Endothelial cell of umbilical vein (primary cell): ENCODE measurements around the gene DMAC1. TPM values are rescaled to one million over a fixed set of nuclear protein-coding genes. Genes with fewer than 3 reads are reported as not detected.

Experiments used
- BruUV-seq: library from RNA; stranded (reverse); fragments of 400-500 nt; replicated peaks from 2 replicates; lab custom pipeline; 2021; lab: Mats Ljungman, UMichigan
- CTCF ChIA-PET: fragments of 300-600, 350-600 bp; sonication (Branson Sonifier 250); formaldehyde crosslinking; loops from one replicate; lab custom pipeline; 2021; ENCODE audit warnings: antibody characterized with exemption, inconsistent platforms; lab: Charles Lee
- POLR2A ChIA-PET: fragments of 300-600, 350-600 bp; sonication (Branson Sonifier 250); formaldehyde crosslinking; loops from one replicate; lab custom pipeline; 2021; ENCODE audit warnings: antibody characterized with exemption, inconsistent platforms; lab: Charles Lee
- DNase-seq: peaks from one replicate; pipeline ENCODE4 v3.0.0-alpha.2; 2011; ENCODE audit warnings: low read depth, low spot score
- FAIRE-seq: peaks from 2 replicates; lab custom pipeline; 2011; peaks lifted over from hg19 to GRCh38; lab: Jason Lieb, UNC
- H2AFZ ChIP-seq: 2 replicates; pipeline ENCODE4 v1.6.0; 2012; ENCODE audit warnings: low read depth, low read length, control low read depth, inconsistent platforms
- H3K27ac ChIP-seq: 2 replicates; pipeline ENCODE4 v1.5.1; 2011; ENCODE audit warnings: low read depth, mild to moderate bottlenecking, control low read depth, low read length, moderate library complexity; ENCODE audit not compliant: insufficient read depth
- H3K27me3 ChIP-seq, 2 experiments: 2 replicates each; pipeline versions ENCODE4 v1.6.0 to v1.6.1; 2011; ENCODE audit warnings: low read length in 2 of 2, mixed read lengths in 1 of 2; ENCODE audit not compliant: control insufficient read depth in 2 of 2, insufficient read depth in 2 of 2
- H3K36me3 ChIP-seq, 2 experiments: 2 replicates in 1 of 2; 3 replicates in 1 of 2; pipeline ENCODE4 v1.5.1; 2011; ENCODE audit warnings: low read length in 2 of 2, mild to moderate bottlenecking in 1 of 2, moderate library complexity in 1 of 2; ENCODE audit not compliant: control insufficient read depth in 2 of 2, insufficient read depth in 2 of 2; ENCODE audit errors: extremely low read depth in 1 of 2
- H3K4me1 ChIP-seq: 3 replicates; pipeline ENCODE4 v1.5.1; 2011; ENCODE audit warnings: mild to moderate bottlenecking, low read length; ENCODE audit not compliant: control insufficient read depth, insufficient read depth; ENCODE audit errors: extremely low read depth
- H3K4me2 ChIP-seq: 2 replicates; pipeline ENCODE4 v1.6.1; 2011; ENCODE audit warnings: low read length, control low read depth, mixed read lengths; ENCODE audit not compliant: insufficient read depth
- H3K4me3 ChIP-seq, 3 experiments: fragments of 200-600 bp in 1 of 3; sonication (generic), shearing (Covaris generic) in 1 of 3; replicated peaks in 1 of 3; 2 replicates each; pipeline ENCODE4 v1.5.1; 2011 to 2016; ENCODE audit warnings: control low read depth in 3 of 3, low read length in 3 of 3, mild to moderate bottlenecking in 2 of 3, inconsistent platforms in 1 of 3, low read depth in 1 of 3, moderate library complexity in 1 of 3; ENCODE audit not compliant: insufficient read depth in 1 of 3
- H3K79me2 ChIP-seq: 2 replicates; pipeline ENCODE4 v1.6.0; 2012; ENCODE audit warnings: low read length, inconsistent platforms; ENCODE audit not compliant: control insufficient read depth, insufficient read depth
- H3K9ac ChIP-seq: replicated peaks from 2 replicates; pipeline ENCODE3; 2011; ENCODE audit warnings: low read length, control low read depth; ENCODE audit not compliant: insufficient read depth; ENCODE audit errors: extremely low read depth
- H3K9me1 ChIP-seq: replicated peaks from 3 replicates; pipeline ENCODE4 v1.6.0; 2011; ENCODE audit warnings: mild to moderate bottlenecking, low read length; ENCODE audit not compliant: control insufficient read depth, insufficient read depth; ENCODE audit errors: extremely low read depth
- H3K9me3 ChIP-seq: replicated peaks from 2 replicates; pipeline ENCODE4 v1.5.1; 2012; ENCODE audit warnings: low read length, inconsistent platforms; ENCODE audit not compliant: control insufficient read depth, insufficient read depth
- H4K20me1 ChIP-seq: replicated peaks from 2 replicates; pipeline ENCODE3; 2011; ENCODE audit warnings: mild to moderate bottlenecking, low read length; ENCODE audit not compliant: control insufficient read depth, insufficient read depth; ENCODE audit errors: extremely low read depth
- EZH2 ChIP-seq: IDR thresholded peaks from 2 replicates; pipeline ENCODE4 v1.6.1; 2012; ENCODE audit warnings: borderline replicate concordance, low read depth, mild to moderate bottlenecking, moderate library complexity, low read length, inconsistent platforms; ENCODE audit not compliant: severe bottlenecking
- FOS ChIP-seq: IDR thresholded peaks from 2 replicates; pipeline ENCODE4 v1.6.1; 2011; ENCODE audit warnings: mild to moderate bottlenecking, low read length, moderate library complexity, borderline replicate concordance; ENCODE audit not compliant: insufficient read depth
- GATA2 ChIP-seq: IDR thresholded peaks from 2 replicates; pipeline ENCODE4 v1.7.0; 2011; ENCODE audit warnings: low read depth, mild to moderate bottlenecking, moderate library complexity, mixed read lengths, low read length; ENCODE audit not compliant: insufficient read length, insufficient read depth
- JUN ChIP-seq: IDR thresholded peaks from 2 replicates; pipeline ENCODE4 v1.6.1; 2011; ENCODE audit warnings: borderline replicate concordance, low read depth; ENCODE audit not compliant: insufficient read length, insufficient read depth
- MYC ChIP-seq: IDR thresholded peaks from one replicate; pipeline ENCODE4 v1.6.1; 2011; ENCODE audit warnings: mild to moderate bottlenecking, low read depth, low read length
- POLR2A ChIP-seq: IDR thresholded peaks from 2 replicates; pipeline ENCODE4 v1.6.1; 2012; ENCODE audit warnings: low read depth, mild to moderate bottlenecking, control low read depth, low read length
- POLR2AphosphoS5 ChIP-seq: IDR thresholded peaks from 2 replicates; pipeline ENCODE4 v1.6.1; 2012; ENCODE audit warnings: low read depth, mild to moderate bottlenecking, control low read depth, low read length, moderate library complexity; ENCODE audit not compliant: insufficient read depth
- dilution Hi-C: fragments of 300-500 bp; cut with MboI; formaldehyde crosslinking; loops from one replicate; pipeline ENCODE4 v1.15.0; 2019; ENCODE audit warnings: low sequenced_read_pairs; ENCODE audit not compliant: extremely low pct_ligation_motif_present
- intact Hi-C: fragments of 100-400 bp; cut with micrococcal nuclease; formaldehyde crosslinking; loops from one replicate; pipeline ENCODE4 v1.10.0; 2022
- polyA plus RNA-seq, 4 experiments: library from polyadenylated mRNA; depleted of rRNA in 3 of 4; stranded (reverse) in 3 of 4; unstranded in 1 of 4; fragments of >200 nt; gene quantifications; 2 replicates each; pipeline versions ENCODE4 v1.2.1 to v1.2.3, GENCODE V29; 2011 to 2012; ENCODE audit warnings: missing spikeins in 1 of 4
- total RNA-seq: library from RNA; stranded (reverse); gene quantifications from 2 replicates; pipeline ENCODE4 v1.2.3, GENCODE V29; 2021
- TF ChIP-seq, protein P1 (sequence below): IDR thresholded peaks from 2 replicates; pipeline ENCODE4 v1.6.1; 2011; ENCODE audit not compliant: insufficient read depth, insufficient read length
- TF ChIP-seq, protein P2 (sequence below), 2 donors: IDR thresholded peaks; 1 replicate in 1 of 2; 2 replicates in 1 of 2; pipeline ENCODE4 v1.5.1; 2011; ENCODE audit warnings: low read length in 2 of 2, mild to moderate bottlenecking in 2 of 2, moderate library complexity in 2 of 2, control low read depth in 1 of 2, inconsistent platforms in 1 of 2, low read depth in 1 of 2; ENCODE audit not compliant: insufficient read depth in 1 of 2; ENCODE audit errors: extremely low read depth in 1 of 2

The DMAC1 gene
- total and polyA plus RNA-seq, 2 donors (not counting 3 experiments of a cell fraction or from before 2014, with no cell fraction given): 15.8 to 44.0 TPM

DNA sequence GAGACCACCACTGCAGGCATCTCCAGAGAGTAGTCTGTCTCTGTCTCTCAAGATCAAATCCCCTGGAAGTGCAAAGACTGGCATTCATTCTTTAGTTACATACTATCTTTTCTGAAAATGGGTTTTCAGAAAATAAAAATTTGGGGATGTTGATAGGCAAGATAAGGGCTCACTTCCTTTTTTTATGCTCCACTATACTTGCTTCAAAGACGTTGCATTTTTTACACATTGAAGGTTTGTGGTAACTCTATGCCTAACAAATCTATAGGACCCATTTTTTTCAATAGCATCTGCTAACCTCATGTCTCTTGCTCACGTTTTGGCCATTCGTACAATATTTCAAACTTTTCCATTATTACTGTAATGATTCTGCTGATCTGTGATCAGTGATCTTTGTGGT, 37.0 kb downstream of the DMAC1 start:
- H4K20me1 ChIP-seq: no peaks in the 10 kb centered on the region
- no peaks in the 10 kb centered on the region for H3K36me3 ChIP-seq
- H3K4me1 ChIP-seq: no peaks in the 10 kb centered on the region
- no peaks in the 10 kb centered on the region for H3K9me1 ChIP-seq
- POLR2A ChIA-PET: no interaction called here
- H3K79me2 ChIP-seq: no peaks in the 10 kb centered on the region
- FAIRE-seq (no peak), DNase-seq (no peak)
- no peak overlapping the region for H2AFZ ChIP-seq
- dilution Hi-C loops (no loop called here), intact Hi-C loops (no loop called here)
- CTCF ChIA-PET: no interaction called here
- H3K4me2 ChIP-seq: no peak overlapping the region
- no peak overlapping the region for H3K9ac ChIP-seq
- H3K4me3 ChIP-seq: no peak overlapping the region
- no peak for TF ChIP-seq FOS
- TF ChIP-seq, protein P1, sequence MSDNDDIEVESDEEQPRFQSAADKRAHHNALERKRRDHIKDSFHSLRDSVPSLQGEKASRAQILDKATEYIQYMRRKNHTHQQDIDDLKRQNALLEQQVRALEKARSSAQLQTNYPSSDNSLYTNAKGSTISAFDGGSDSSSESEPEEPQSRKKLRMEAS: no peak
- TF ChIP-seq POLR2AphosphoS5: no peak
- TF ChIP-seq MYC: no peak
- TF ChIP-seq, protein P2, sequence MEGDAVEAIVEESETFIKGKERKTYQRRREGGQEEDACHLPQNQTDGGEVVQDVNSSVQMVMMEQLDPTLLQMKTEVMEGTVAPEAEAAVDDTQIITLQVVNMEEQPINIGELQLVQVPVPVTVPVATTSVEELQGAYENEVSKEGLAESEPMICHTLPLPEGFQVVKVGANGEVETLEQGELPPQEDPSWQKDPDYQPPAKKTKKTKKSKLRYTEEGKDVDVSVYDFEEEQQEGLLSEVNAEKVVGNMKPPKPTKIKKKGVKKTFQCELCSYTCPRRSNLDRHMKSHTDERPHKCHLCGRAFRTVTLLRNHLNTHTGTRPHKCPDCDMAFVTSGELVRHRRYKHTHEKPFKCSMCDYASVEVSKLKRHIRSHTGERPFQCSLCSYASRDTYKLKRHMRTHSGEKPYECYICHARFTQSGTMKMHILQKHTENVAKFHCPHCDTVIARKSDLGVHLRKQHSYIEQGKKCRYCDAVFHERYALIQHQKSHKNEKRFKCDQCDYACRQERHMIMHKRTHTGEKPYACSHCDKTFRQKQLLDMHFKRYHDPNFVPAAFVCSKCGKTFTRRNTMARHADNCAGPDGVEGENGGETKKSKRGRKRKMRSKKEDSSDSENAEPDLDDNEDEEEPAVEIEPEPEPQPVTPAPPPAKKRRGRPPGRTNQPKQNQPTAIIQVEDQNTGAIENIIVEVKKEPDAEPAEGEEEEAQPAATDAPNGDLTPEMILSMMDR (IDR thresholded peaks at IDR 0.05; ENCODE audit: extremely low read depth in 1 of 2, insufficient read depth in 1 of 2, low read depth in 1 of 2, low read length in 2 of 2): no peak
- no peak for TF ChIP-seq JUN
- TF ChIP-seq GATA2: no peak
- TF ChIP-seq POLR2A: no peak
- no peak for TF ChIP-seq EZH2
- H3K9me3 ChIP-seq: no peaks in the 10 kb centered on the region
- no TSS peak for BruUV-seq
- H3K27me3 ChIP-seq: no peaks in the 10 kb centered on the region
- no peak overlapping the region for H3K27ac ChIP-seq
